Neural progenitor cell (in vitro differentiated cells): ENCODE measurements around the gene APBB2.

ENCODE experiments used
- EZH2 ChIP-seq: fragments of 200-600 bp; sonication (generic); IDR thresholded peaks from 2 replicates; pipeline ENCODE4 v1.6.1; 2017; ENCODE audit warnings: antibody characterized with exemption, mild to moderate bottlenecking, moderate library complexity
- EZH2phosphoT487 ChIP-seq: fragments of 200-600 bp; sonication (generic); IDR thresholded peaks from 2 replicates; pipeline ENCODE4 v1.6.1; 2017; ENCODE audit warnings: antibody characterized with exemption
- TF ChIP-seq, protein P1 (sequence below): fragments of 200-600 bp; sonication (generic); IDR thresholded peaks from 2 replicates; pipeline ENCODE4 v1.5.1; 2017; ENCODE audit warnings: antibody characterized with exemption, mild to moderate bottlenecking

- TF ChIP-seq, protein P1, sequence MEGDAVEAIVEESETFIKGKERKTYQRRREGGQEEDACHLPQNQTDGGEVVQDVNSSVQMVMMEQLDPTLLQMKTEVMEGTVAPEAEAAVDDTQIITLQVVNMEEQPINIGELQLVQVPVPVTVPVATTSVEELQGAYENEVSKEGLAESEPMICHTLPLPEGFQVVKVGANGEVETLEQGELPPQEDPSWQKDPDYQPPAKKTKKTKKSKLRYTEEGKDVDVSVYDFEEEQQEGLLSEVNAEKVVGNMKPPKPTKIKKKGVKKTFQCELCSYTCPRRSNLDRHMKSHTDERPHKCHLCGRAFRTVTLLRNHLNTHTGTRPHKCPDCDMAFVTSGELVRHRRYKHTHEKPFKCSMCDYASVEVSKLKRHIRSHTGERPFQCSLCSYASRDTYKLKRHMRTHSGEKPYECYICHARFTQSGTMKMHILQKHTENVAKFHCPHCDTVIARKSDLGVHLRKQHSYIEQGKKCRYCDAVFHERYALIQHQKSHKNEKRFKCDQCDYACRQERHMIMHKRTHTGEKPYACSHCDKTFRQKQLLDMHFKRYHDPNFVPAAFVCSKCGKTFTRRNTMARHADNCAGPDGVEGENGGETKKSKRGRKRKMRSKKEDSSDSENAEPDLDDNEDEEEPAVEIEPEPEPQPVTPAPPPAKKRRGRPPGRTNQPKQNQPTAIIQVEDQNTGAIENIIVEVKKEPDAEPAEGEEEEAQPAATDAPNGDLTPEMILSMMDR: no peak
- TF ChIP-seq EZH2phosphoT487: no peak
- TF ChIP-seq EZH2: no peak
These were observed 59.5 kb downstream of the APBB2 start for GRCh38 chr4:41154814-41155177.
